Right renal cortex interstitium (tissue), 3 donors: Measurements from ENCODE around the gene RAET1G. TPM values are rescaled to one million over a fixed set of nuclear protein-coding genes. Genes with fewer than 3 reads are reported as not detected.
"Not testable (repeated sequence)": the region's sequence is repeated elsewhere in the genome, so short reads cannot be mapped to it uniquely, and the experiment has no call there.

Experiments used
- DNase-seq, 3 donors: peaks; one replicate each; pipeline ENCODE4 v3.0.0-alpha.2; 2013; ENCODE audit warnings: low read depth in 3 of 3, low spot score in 2 of 3
- polyA plus RNA-seq, 3 donors: library from polyadenylated mRNA; unstranded; fragments of 120-200 nt; gene quantifications; one replicate each; pipeline ENCODE4 v1.2.1, GENCODE V29; 2013; ENCODE audit not compliant: insufficient read length in 3 of 3

Gene RAET1G, protein sequence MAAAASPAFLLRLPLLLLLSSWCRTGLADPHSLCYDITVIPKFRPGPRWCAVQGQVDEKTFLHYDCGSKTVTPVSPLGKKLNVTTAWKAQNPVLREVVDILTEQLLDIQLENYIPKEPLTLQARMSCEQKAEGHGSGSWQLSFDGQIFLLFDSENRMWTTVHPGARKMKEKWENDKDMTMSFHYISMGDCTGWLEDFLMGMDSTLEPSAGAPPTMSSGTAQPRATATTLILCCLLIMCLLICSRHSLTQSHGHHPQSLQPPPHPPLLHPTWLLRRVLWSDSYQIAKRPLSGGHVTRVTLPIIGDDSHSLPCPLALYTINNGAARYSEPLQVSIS
- 1 to 10 TPM in 2 of 3 donors, under 1 TPM in 1; 0.75 to 1.9 (median 1.5) TPM for polyA plus RNA-seq

DNA sequence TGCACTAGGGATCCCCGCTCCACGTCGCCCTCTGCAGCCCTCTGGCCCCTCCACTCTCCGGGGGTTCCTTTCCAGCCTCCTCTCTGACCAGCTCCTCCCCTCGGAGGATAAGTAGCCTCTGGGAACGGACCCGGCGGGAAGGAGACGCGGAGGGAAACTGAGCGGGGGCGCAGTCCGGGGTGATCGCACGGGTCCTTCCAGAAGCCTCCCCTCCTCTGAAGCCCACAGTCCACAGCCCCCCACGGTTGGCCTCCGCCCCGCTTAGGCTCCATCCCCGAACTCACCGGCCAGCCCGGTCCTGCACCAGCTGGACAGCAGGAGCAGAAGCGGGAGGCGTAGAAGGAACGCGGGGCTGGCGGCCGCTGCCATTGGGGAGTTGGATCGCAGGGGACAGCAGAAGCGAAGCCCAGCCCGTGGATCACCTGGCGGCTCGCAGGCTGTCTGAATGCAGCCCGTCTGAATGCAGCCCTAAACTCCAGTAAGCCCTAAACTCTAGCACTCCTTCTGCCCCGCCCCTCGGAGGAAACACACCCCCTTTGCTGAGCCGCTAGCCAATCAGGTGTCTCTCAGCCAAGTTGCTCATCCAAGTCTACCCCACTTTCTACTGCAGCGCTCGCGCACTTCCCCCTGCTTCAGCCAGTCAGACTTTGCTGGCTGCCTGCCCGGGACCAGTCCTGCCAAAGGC, at the start of gene RAET1G:
TSS of gene RAET1G (minus strand) at position 480 of the 685 bp plus-strand sequence. CDS start at position 369, 111 bp downstream.
- DNase-seq = peak; percentile 73 to 84 (median 75)

- DNase-seq = no peak
These were observed 46.7 kb upstream of the RAET1G start for GRCh38 chr6:149969635-149970034.

GRCh38 chr6:149968909-149969308, 46.0 kb upstream of the RAET1G start:
- not testable (repeated sequence) for DNase-seq

DNA sequence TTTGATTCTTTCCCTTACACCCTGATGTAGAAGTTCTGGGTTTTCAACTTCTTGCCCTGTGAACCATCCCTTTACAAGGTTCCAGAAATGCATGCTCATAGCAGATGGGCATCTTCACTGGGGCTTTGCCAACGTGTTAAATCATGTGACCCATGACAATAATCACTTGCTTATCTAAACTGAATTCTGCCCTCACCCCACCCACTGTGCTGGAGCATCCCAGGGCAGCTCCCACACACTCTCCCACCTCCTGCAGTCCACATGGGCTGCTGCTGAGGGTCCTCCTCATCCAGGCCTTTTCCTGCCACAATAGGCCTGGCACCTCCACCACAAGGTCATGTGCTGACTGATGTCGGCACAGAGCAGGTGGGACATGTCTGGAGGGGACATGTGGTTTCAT, 45.1 kb upstream of the RAET1G start:
- not testable (repeated sequence) for DNase-seq

GRCh38 chr6:149967591-149967990, 44.7 kb upstream of the RAET1G start:
- no peak for DNase-seq

GRCh38 chr6:149966319-149966718, 43.4 kb upstream of the RAET1G start:
- not testable (repeated sequence) for DNase-seq

DNA sequence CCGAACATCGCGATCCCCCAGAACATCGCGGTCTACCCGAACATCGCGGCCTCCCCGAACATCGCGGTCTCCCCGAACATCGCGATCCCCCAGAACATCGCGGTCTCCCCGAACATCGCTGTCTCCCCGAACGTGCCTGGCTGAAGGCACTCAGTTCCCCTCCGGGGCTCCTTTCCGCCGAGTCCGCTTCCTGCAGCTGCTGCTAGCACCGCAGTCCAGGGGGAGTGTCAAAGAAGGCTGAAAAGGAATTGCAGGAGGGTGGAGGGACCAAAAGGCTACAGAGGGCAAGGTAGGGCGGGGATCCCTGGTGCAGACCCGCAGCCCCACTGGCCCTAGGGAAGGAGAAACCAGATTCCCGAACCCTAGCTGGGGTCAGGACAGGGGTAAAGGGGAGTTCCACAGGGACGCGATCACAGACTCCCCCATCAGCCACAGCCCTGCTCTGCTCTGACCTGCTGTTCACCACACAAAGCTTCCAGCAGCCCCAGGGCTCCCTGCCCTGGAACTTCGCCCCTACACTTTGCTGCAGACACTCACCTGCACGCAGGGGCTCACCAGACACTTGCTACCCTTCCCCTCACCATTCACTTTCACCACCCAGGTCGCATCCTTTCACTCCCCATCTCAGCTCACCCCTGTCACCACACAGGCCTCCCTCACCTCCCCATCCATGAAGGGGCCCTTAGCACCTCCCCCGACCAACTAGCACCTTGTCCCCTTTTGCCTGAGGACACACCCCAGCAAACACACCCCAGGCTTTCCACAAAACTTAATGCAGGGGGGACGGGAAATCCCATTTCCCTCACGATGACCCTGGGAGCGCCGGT, 42.5 kb upstream of the RAET1G start:
- DNase-seq = no peak

DNA sequence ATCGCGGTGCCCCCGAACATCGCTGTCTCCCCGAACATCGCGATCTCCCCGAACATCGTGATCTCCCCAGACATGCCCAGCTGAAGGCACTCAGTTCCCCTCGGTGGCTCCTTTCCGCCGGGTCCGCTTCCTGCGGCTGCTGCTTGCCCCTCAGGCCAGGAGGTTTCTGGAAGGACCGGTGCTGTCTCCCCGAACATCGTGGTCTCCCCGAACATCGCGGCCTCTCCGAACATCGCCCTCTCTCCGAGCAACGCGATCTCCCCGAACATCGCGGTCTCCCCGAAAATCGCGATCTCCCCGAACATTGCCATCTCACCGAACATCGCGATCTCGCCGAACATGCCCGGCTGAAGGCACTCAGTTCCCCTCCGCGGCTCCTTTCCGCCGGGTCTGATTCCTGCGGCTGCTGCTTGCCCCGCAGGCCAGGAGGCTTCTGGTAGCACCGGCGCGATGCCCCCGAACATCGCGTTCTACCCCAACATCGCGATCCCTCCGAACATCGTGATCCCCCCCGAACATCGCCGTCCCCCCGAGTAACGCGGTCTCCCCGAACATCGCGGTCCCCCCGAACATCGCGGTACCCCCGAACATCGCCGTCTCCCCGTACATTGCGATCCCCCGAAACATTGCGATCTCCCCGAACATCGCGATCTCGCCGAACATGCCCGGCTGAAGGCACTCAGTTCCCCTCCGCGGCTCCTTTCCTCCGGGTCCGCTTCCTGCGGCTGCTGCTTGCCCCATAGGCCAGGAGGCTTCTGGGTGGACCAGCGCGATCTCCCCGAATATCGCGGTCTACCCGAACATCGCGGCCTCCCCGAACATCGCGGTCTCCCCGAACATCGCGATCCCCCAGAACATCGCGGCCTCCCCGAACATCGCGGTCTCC, 41.6 kb upstream of the RAET1G start:
- DNase-seq = no peak

DNA sequence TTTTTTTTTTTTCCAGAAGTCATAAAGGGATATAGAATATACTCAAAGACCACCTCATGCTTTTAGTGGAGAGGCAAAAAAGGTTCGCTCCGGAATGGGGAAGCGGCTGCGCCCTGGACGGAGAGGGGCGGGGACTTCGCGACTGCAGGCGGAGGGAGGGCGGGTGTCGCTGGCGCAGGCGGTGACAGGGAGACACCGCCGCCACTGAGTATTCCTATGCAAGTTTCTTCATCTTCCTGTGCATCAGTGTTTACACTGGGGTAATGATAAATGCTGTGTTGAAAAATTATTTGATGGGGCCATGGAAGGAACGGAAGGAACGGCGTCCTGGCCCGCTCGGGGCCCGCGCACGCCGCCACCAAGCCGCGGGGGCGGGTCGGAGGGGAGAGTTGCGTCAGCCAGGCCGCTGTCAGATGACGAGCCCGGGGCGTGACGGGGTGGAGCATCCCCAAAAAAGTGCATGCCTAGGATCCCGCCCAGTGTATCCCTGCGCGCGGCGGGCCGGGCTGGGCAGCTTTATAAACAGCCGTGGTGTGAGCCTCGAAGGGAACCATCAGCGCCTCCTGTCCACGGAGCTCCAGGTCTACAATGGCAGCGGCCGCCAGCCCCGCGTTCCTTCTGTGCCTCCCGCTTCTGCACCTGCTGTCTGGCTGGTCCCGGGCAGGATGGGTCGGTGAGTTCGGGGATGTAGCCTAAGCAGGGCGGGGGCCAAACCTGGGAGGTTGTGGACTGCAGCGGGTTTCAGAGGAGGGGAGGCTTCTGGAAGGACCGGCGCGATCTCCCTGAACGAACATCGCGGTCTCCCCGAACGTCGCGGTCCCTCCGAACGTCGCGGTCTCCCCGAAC, 40.8 kb upstream of the RAET1G start, which contains the start of gene ULBP1:
TSS of gene ULBP1 (plus strand) at position 482 of the 846 bp plus-strand sequence. CDS start at position 589, 107 bp downstream.
- DNase-seq = no peak

DNA sequence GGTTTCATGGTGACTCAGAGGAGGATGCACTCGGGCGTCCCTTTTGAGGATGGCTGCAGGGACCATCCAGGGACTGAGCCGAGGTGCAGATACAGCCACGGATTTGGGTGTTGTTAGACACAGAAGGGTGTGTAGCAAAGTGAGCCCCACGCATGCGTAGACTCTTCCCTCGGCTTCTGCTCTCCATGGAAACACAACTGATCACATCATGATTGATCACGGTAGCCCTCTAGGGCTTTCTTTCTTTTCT, 40.2 kb upstream of the RAET1G start:
- DNase-seq = no peak

GRCh38 chr6:149962461-149963211, 39.7 kb upstream of the RAET1G start:
- no peak for DNase-seq

DNA sequence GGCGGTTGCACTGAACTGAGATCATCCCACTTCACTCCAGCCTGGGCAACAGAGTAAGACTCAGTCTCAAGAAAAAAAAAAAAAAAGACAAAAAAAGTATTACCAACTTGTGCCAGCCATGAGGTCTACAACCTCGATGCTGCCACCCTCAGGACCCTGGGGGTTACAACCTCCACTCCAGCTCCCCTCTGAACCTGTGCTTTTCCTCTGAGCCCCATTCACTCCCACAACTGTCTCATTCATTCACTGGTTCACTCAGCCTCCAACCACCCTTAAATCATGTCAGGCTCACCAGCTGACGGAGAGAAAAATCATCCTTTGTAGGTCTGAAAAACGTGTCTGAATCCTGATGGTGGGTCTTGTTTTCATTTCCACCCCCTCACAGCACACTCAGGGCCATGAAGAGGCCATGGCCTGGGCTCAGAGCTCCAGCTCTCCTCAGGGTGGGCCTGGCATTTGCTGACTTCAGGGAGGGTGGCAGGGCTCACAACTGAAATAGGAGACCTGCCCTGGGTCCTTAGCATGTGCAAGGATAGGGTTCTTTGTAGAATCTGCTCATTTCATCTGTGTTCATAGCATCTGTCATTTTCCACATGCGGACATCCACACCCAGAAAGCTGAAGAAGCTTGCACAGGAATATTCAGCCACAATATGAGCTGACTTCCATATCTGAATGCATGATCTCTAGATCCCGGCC, 39.0 kb upstream of the RAET1G start:
- DNase-seq = no peak

GRCh38 chr6:149960488-149960887, 37.6 kb upstream of the RAET1G start:
- no peak for DNase-seq

DNA sequence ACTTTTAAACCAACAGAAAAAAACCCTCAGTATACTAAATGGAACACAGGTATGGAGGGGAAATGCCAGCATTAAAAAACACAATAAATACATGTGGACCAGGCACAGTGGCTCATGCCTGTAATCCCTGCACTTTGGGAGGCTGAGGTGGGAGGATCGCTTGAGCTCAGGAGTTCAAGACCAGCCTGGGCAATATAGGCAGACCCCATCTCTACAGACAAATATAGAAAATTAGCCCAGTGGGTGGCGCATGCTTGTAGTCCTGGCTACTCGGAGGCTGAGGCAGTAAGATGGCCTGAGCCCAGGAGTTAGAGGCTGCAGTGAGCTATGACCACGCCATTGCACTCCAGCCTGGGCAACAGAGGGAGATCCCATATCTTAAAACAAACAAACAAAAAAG, 36.9 kb upstream of the RAET1G start:
- DNase-seq = not testable (repeated sequence)

- DNase-seq = not testable (repeated sequence)
These were observed 35.2 kb upstream of the RAET1G start for GRCh38 chr6:149958124-149958523.

- not testable (repeated sequence) for DNase-seq
These were observed 32.9 kb upstream of the RAET1G start for GRCh38 chr6:149955654-149956317.

- DNase-seq = not testable (repeated sequence)
These were observed 32.2 kb upstream of the RAET1G start for GRCh38 chr6:149954984-149955653.
